GM19043 (cell line): Measurements from ENCODE around the gene FKBP2.
"Not testable (repeated sequence)": the region's sequence is repeated elsewhere in the genome, so short reads cannot be mapped to it uniquely, and the experiment has no call there.

Source experiments
- ATAC-seq: cut with Tn5 transposase; IDR thresholded peaks from one replicate; pipeline ENCODE4 v1.9.1; 2021; ENCODE audit warnings: low read depth; ENCODE audit not compliant: unreplicated experiment

The FKBP2 gene

GRCh38 chr11:64232182-64232966, 8.5 kb upstream of the FKBP2 start:
- ATAC-seq: no peak

GRCh38 chr11:64232967-64233315, 8.0 kb upstream of the FKBP2 start:
- no peak for ATAC-seq

- no peak for ATAC-seq
Measured at GRCh38 chr11:64233913-64234586, 6.8 kb upstream of the FKBP2 start, which contains the start of gene VEGFB. VEGFB (plus strand) TSS chr11:64234584; CDS start chr11:64234834, 250 bp downstream.

GRCh38 chr11:64234647-64235379, 6.1 kb upstream of the FKBP2 start:
- no peak for ATAC-seq

- no peak for ATAC-seq
Measured at GRCh38 chr11:64235437-64236161, 5.3 kb upstream of the FKBP2 start.

- no peak for ATAC-seq
Measured at GRCh38 chr11:64237484-64237951, 3.4 kb upstream of the FKBP2 start.

GRCh38 chr11:64238076-64238475, 2.8 kb upstream of the FKBP2 start:
- ATAC-seq: no peak

- ATAC-seq: no peak
Measured at GRCh38 chr11:64238999-64239398, 1.9 kb upstream of the FKBP2 start.

- ATAC-seq: no peak
Measured at GRCh38 chr11:64239662-64240434, 1.0 kb upstream of the FKBP2 start.

- ATAC-seq: peak; percentile 56
Measured at GRCh38 chr11:64241241-64241490, 271 bp downstream of the FKBP2 start.

GRCh38 chr11:64241491-64242374, 838 bp downstream of the FKBP2 start:
- peak; percentile 53 for ATAC-seq

- no peak for ATAC-seq
Measured at GRCh38 chr11:64243236-64243854, 2.5 kb downstream of the FKBP2 start.

GRCh38 chr11:64244107-64244506, 3.2 kb downstream of the FKBP2 start:
- no peak for ATAC-seq

- no peak for ATAC-seq
Measured at GRCh38 chr11:64244966-64245365, 4.1 kb downstream of the FKBP2 start.

- no peak for ATAC-seq
Measured at GRCh38 chr11:64245401-64245796, 4.5 kb downstream of the FKBP2 start.

- no peak for ATAC-seq
Measured at GRCh38 chr11:64245797-64246620, 5.1 kb downstream of the FKBP2 start.

GRCh38 chr11:64246621-64246870, 5.7 kb downstream of the FKBP2 start:
- not testable (repeated sequence) for ATAC-seq
